Gastroesophageal sphincter (tissue), 4 donors: ENCODE results near the gene C7orf33. TPM values are rescaled to one million over a fixed set of nuclear protein-coding genes. Genes with fewer than 3 reads are reported as not detected.
"Not testable (repeated sequence)": the region's sequence is repeated elsewhere in the genome, so short reads cannot be mapped to it uniquely, and the experiment has no call there.

Experiments
- ATAC-seq: fragments of 150-250 bp; one replicate; pipeline ENCODE4 v1.9.1; 2016; ENCODE audit warnings: mild to moderate bottlenecking, moderate library complexity
- H3K27ac ChIP-seq, 4 donors: fragments of 200-600 bp; sonication (generic) in 3 of 4; 1 replicate in 3 of 4; 2 replicates in 1 of 4; pipeline ENCODE4 v1.5.1; 2016 to 2019
- H3K27me3 ChIP-seq: fragments of 200-600 bp; sonication (generic); one replicate; pipeline ENCODE4 v1.5.1; 2019
- H3K36me3 ChIP-seq, 2 donors: fragments of 200-600 bp; sonication (generic); one replicate each; pipeline ENCODE4 v1.5.1; 2019; ENCODE audit warnings: control low read depth in 1 of 2
- H3K4me1 ChIP-seq, 3 donors: fragments of 200-600 bp; sonication (generic); 1 replicate in 2 of 3; 2 replicates in 1 of 3; pipeline ENCODE4 v1.5.1; 2016 to 2019; ENCODE audit warnings: control low read depth in 2 of 3
- H3K4me3 ChIP-seq, 2 donors: fragments of 200-600 bp; sonication (generic); one replicate each; pipeline ENCODE4 v1.5.1; 2019; ENCODE audit warnings: mild to moderate bottlenecking in 1 of 2, moderate library complexity in 1 of 2
- H3K9me3 ChIP-seq, 3 donors: fragments of 200-600 bp; sonication (generic); one replicate each; pipeline ENCODE4 v1.5.1; 2017 to 2019; ENCODE audit warnings: control low read depth in 2 of 3
- EP300 ChIP-seq: sonication (generic); formaldehyde crosslinking; IDR thresholded peaks from one replicate; pipeline ENCODE4 v1.6.1; 2017; ENCODE audit warnings: antibody characterized with exemption, mild to moderate bottlenecking
- POLR2A ChIP-seq, 2 donors: fragments of 450-650 bp; IDR thresholded peaks; one replicate each; pipeline ENCODE4 v1.6.1; 2017; ENCODE audit warnings: antibody characterized with exemption in 2 of 2, mild to moderate bottlenecking in 2 of 2, moderate library complexity in 1 of 2
- POLR2AphosphoS5 ChIP-seq: sonication (generic); formaldehyde crosslinking; IDR thresholded peaks from one replicate; pipeline ENCODE4 v1.6.1; 2017; ENCODE audit warnings: antibody characterized with exemption
- WGBS, 2 donors: methylation state at CpG; one replicate each; pipeline ENCODE4 v1.1.5; 2018; ENCODE audit warnings: low coverage in 1 of 2; 5-methylcytosine and 5-hydroxymethylcytosine counted together
- total RNA-seq, 4 donors: library from RNA; depleted of rRNA; stranded (reverse); fragments of >200 nt; gene quantifications; one replicate each; pipeline ENCODE4 v1.1.0, GENCODE V29; 2016
- TF ChIP-seq, protein P1 (sequence below), 4 experiments: fragments of 200-600 bp in 2 of 4; fragments of 450-650 bp in 2 of 4; sonication (generic) in 1 of 4; IDR thresholded peaks; one replicate each; pipeline ENCODE4 v1.5.1; 2017 to 2019; ENCODE audit warnings: antibody characterized with exemption in 4 of 4, mild to moderate bottlenecking in 2 of 4, moderate library complexity in 2 of 4

Gene C7orf33
- total RNA-seq, 4 donors from 2014 or later: not detected

DNA sequence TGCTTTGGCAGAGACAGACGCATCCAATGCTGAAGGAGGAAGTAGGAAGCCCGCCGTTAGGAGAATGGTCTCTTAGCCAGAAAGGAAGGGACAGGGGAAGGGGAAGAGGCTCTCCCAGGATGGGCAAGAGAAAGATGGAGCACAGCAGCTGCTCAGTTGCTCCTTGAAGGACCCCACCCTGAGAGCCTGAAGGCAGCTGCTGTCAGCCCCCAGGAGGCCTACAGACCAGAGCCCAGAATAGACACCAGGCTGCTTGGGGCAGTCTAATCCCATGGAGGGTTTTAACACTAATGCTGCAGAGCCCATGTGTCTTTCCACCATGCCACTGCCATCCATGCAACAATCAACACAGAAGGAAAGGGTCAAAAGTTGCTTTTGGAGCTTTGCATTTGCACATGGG is 3.5 kb upstream of the C7orf33 start:
- H3K4me1 ChIP-seq: no peaks in the 10 kb centered on the region
- no peak overlapping the region for H3K27ac ChIP-seq
- ATAC-seq: no peak
- TF ChIP-seq EP300 (no peak), POLR2A (IDR thresholded peaks at IDR 0.05) (no peak), POLR2AphosphoS5 (no peak)
- TF ChIP-seq, protein P1, sequence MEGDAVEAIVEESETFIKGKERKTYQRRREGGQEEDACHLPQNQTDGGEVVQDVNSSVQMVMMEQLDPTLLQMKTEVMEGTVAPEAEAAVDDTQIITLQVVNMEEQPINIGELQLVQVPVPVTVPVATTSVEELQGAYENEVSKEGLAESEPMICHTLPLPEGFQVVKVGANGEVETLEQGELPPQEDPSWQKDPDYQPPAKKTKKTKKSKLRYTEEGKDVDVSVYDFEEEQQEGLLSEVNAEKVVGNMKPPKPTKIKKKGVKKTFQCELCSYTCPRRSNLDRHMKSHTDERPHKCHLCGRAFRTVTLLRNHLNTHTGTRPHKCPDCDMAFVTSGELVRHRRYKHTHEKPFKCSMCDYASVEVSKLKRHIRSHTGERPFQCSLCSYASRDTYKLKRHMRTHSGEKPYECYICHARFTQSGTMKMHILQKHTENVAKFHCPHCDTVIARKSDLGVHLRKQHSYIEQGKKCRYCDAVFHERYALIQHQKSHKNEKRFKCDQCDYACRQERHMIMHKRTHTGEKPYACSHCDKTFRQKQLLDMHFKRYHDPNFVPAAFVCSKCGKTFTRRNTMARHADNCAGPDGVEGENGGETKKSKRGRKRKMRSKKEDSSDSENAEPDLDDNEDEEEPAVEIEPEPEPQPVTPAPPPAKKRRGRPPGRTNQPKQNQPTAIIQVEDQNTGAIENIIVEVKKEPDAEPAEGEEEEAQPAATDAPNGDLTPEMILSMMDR (IDR thresholded peaks at IDR 0.05): no peak
- H3K36me3 ChIP-seq: no peaks in the 10 kb centered on the region
- H3K4me3 ChIP-seq: no peak overlapping the region
- no peaks in the 10 kb centered on the region for H3K9me3 ChIP-seq
- peaks cover 16% of the 10 kb centered on the region for H3K27me3 ChIP-seq
- 17 to 59% methylated on average over 1 to 3 of the region's 3 CpGs for WGBS, 2 donors

DNA sequence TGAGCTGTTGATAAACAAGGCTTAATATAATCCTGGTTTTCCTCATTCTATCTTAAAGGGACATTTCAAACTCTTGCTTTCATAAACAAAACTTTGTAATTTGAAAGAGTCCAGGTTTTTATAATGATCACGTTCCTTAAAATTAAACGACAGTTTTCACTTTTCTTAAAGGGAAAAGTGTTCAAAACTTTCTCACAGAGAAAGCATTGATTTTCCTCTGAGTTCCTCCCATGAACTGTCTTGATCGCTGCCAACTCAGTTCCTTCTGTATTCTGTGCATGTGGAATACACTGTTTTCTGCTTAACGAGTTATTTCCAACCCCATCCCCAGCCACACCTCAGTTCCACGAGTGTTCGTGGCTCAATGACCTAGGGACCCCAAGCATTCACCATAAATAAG is 2.4 kb upstream of the C7orf33 start:
- H3K4me3 ChIP-seq: no peak overlapping the region
- no peaks in the 10 kb centered on the region for H3K9me3 ChIP-seq
- no peaks in the 10 kb centered on the region for H3K4me1 ChIP-seq
- H3K27ac ChIP-seq: no peak overlapping the region
- H3K36me3 ChIP-seq: no peaks in the 10 kb centered on the region
- no peak for TF ChIP-seq POLR2AphosphoS5
- no peak for ATAC-seq
- WGBS, 2 donors: 39 to 63% methylated on average over 5 to 6 of the region's 6 CpGs
- peaks cover 17% of the 10 kb centered on the region for H3K27me3 ChIP-seq

DNA sequence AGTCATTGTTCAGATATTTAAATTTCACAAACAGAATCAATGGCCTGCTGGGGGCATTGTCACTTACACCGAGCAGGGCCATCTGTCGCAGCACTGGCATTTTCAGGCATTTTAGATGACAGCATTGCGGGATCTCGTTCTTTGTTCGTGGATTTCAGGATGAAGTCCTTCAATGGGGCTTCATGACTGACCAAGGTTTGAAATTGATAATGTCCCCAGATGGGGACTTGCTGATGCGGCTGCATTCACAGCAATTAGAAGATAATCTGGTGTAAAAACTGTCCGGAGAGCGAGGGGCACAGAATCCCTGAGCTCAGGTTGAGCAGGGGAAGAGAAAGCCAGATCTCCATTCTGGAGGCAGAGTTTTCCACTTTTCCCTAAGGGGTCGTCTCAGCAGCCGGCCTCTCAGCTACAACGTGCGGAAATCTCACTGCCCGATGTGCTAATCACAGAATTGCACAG is 1.9 kb upstream of the C7orf33 start:
- Histone ChIP-seq H3K36me3 (no peaks in the 10 kb centered on the region), H3K4me3 (no peak overlapping the region), H3K4me1 (no peaks in the 10 kb centered on the region), H3K9me3 (no peaks in the 10 kb centered on the region), H3K27ac (no peak overlapping the region), H3K27me3 (peaks cover 17% of the 10 kb centered on the region)
- no peak for ATAC-seq
- TF ChIP-seq EP300 (no peak), POLR2A (IDR thresholded peaks at IDR 0.05) (no peak), POLR2AphosphoS5 (no peak)
- TF ChIP-seq, protein P1 (IDR thresholded peaks at IDR 0.05): no peak
- WGBS, 2 donors: 81 to 89% methylated on average over 4 to 6 of the region's 13 CpGs

DNA sequence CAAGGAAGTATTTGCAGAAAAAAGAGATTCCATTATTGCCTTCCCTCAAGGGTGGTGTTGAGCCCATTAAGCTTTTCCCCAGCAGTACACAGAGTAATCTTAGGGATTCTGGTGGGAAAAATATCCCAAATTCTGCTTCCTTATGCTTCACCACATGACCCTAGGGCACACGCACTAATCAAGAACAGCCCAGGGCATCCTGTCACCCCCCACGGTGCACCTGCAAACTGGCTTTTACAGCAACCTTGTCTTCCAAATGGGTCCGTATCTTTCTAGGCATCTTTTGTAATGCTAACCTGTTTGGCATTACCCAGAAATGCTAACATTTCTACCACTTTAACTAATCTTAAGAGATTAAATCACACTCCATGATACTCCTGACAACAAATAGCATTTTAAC is 926 bp upstream of the C7orf33 start:
- no peak for TF ChIP-seq POLR2A (IDR thresholded peaks at IDR 0.05)
- TF ChIP-seq, protein P1 (IDR thresholded peaks at IDR 0.05): no peak
- no peak for TF ChIP-seq EP300
- TF ChIP-seq POLR2AphosphoS5: no peak
- WGBS, 2 donors: 63 to 69% methylated on average over 2 to 3 of the region's 3 CpGs
- Histone ChIP-seq H3K36me3 (no peaks in the 10 kb centered on the region), H3K4me1 (no peaks in the 10 kb centered on the region), H3K9me3 (no peaks in the 10 kb centered on the region), H3K27me3 (peaks cover 17% of the 10 kb centered on the region), H3K27ac (no peak overlapping the region), H3K4me3 (no peak overlapping the region)
- no peak for ATAC-seq

DNA sequence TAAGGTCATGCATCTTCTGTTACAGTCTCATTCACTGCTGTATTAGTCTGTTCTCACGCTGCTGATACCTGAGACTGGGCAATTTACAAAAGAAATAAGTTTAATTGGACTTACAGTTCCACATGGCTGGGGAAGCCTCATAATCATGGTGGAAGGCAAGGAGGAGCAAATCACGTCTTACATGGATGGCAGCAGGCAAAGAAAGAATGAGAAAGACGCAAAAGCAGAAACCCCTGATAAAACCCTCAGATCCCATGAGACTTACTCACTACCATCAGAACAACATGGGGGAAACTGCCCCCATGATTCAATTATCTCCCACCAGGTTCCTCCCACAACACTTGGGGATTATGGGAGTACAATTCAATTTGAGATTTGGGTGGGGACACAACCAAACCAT is 5.8 kb downstream of the C7orf33 start:
- H3K27ac ChIP-seq, ATAC-seq, H3K36me3 ChIP-seq, H3K9me3 ChIP-seq, H3K4me1 ChIP-seq, H3K4me3 ChIP-seq, H3K27me3 ChIP-seq: not testable (repeated sequence)
- WGBS, 2 donors: 90 to 100% methylated on average over 2 to 3 of the region's 3 CpGs

DNA sequence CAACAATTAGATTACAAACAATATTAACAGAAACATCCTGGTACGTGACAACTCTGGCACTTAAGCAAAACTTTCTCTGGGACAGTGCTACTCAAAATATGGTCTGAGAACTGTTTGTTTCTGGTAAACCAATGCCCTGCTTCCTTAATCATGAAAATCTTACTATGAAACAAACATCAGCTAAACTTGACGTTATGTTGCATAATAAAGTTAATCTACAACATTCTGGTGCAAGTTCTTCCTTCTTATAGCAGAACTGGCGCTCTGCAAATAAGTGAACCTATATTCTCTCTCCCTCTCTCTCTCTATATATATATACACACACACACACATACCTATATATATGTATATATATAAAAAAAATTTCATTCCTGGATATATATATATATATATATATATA is 7.8 kb downstream of the C7orf33 start:
- no peak for ATAC-seq
- no peaks in the 10 kb centered on the region for H3K4me1 ChIP-seq
- no peaks in the 10 kb centered on the region for H3K9me3 ChIP-seq
- 69 to 72% methylated on average over 3 of the region's 3 CpGs for WGBS, 2 donors
- H3K36me3 ChIP-seq: no peaks in the 10 kb centered on the region
- peaks cover 8% of the 10 kb centered on the region for H3K27me3 ChIP-seq
- no peak overlapping the region for H3K4me3 ChIP-seq
- H3K27ac ChIP-seq: no peak overlapping the region
- TF ChIP-seq EP300 (no peak), POLR2A (IDR thresholded peaks at IDR 0.05) (no peak), POLR2AphosphoS5 (no peak)
- TF ChIP-seq, protein P1 (IDR thresholded peaks at IDR 0.05): no peak
